GM21825 (cell line): ENCODE results near the gene ACKR4.
"Not testable (repeated sequence)": the region's sequence is repeated elsewhere in the genome, so short reads cannot be mapped to it uniquely, and the experiment has no call there.

Source experiments
- ATAC-seq: cut with Tn5 transposase; IDR thresholded peaks from one replicate; pipeline ENCODE4 v1.9.1; 2021; ENCODE audit warnings: mild to moderate bottlenecking, moderate library complexity; ENCODE audit not compliant: unreplicated experiment

ACKR4 gene

DNA sequence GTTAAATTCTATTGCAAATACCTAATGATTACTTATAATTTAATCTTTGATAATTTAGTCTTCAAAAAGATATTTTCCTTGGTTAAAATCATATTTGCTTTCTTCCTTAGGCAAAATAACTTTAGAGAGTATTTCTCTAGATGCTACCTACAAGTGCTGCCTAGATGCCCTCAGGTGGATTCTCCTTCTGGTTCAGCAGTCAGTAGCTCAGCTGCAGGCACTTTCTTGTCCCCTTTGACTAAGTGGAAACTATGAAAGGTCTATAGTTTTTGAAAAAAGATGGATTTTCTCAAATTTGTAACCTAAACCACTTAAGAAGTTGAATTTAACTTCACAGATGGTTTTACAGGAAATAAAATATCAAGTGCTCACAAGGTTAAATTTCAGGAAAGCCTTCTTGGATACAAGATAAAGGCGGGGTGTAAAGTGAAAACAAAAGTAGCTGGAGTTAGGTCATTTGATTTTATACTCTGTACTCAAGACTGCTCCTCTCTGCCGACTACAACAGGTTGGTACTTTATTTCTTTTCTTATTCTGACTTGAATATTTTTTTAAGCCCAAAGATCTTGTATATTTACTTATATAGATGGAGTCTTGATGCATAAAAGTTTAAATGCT, at the start of gene ACKR4:
TSS of gene ACKR4 (plus strand) at position 455 of the 618 bp plus-strand sequence. CDS start 3,128 bp downstream, outside the sequence.
- ATAC-seq, result no peak

DNA sequence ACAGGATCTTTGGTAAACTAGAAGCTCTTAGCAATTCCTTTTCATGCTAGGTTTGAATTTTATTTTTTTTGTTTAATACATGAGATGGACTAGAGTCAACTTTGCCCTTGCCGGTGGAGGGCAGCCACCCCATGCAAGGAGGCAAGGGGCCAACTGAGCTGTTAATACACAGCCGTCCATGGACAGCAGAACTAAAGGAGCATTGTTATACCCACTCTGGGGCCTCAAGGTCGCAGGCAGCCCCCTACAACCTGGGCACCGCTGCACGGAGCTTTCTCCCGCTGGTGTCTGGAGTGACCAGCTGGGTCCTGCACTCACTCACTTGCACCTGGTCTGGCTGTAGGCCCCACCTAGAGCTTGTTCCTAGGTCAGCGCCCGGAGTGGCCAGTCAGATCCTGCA, 47.9 kb upstream of the ACKR4 start:
- ATAC-seq, result no peak

GRCh38 chr3:132549890-132550578, 47.0 kb upstream of the ACKR4 start:
- peak; percentile 77 for ATAC-seq

- no peak for ATAC-seq
Observed at GRCh38 chr3:132550579-132551305, 46.3 kb upstream of the ACKR4 start.

GRCh38 chr3:132553826-132554225, 43.2 kb upstream of the ACKR4 start:
- no peak for ATAC-seq

DNA sequence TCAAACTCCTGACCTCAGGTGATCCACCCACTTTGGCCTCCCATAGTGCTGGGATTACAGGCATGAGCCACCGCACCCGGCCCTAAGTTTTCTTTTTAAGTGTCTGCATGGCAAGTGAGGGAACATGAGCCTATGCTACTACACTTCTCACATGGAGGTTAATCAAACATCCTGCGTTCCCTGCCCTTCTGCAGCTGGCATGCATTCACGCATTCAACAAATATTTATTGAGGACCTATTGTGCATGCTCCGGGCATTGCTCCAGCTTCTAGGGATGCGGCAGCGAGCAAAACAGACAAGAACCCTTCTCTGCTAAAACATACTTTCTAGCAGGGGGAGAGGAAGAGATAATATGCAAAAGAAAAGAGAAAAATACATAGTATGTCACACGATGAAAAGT, 42.6 kb upstream of the ACKR4 start:
- no peak for ATAC-seq

DNA sequence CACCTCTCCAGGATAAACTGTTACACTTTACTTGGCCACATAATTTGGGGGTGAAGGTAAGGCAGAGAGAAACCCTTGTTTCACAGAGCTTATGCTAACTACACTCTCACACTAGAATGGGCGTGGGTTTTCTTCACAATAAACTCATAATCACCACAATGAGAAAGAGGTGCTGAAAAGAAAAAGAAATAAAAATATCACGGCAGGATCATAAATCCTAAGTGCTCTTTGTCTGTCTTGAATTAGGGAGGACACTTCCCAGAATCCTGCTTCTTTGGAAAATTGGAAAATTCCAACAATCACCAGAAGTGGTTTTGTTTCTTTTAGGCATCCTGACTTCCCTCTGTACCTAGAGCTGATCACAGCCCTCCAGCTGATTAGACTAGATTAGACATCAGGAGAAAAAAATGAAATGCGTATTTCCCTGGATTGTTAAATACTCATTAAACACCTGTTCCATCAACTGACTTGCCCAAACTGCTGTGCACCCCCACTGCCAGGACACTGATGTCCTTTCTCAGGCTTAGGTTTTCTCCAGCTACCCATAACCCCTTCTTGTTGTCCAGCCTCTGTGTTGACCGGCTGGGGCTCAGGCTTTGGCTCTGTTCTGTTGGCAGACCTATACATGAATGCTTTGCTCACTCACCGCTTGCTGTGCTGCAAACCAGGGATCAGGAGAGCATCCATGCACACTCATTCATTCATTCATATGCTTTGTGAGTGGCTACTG, 41.6 kb upstream of the ACKR4 start:
- no peak for ATAC-seq

DNA sequence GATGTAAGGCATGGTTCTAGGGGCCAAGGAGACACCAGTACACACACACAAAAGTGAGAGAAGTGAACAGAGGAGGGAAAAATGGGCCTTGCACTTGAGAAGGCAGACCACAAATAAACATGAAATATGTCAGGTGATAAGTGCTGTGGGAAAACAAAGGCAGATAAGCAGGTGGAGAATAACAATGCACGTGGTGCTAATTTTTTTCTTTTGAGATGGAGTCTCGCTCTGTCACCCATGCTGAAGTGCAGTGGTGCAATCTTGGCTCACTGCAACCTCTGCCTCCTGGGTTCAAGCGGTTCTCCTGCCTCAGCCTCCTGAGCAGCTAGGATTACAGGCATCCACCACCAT, 41.1 kb upstream of the ACKR4 start:
- ATAC-seq, result not testable (repeated sequence)

GRCh38 chr3:132556508-132557159, 40.4 kb upstream of the ACKR4 start:
- no peak for ATAC-seq

GRCh38 chr3:132561003-132561402, 36.1 kb upstream of the ACKR4 start:
- ATAC-seq, result no peak

- ATAC-seq, result no peak
Observed at GRCh38 chr3:132563420-132564069, 33.5 kb upstream of the ACKR4 start.

GRCh38 chr3:132564070-132564465, 33.0 kb upstream of the ACKR4 start:
- no peak for ATAC-seq

DNA sequence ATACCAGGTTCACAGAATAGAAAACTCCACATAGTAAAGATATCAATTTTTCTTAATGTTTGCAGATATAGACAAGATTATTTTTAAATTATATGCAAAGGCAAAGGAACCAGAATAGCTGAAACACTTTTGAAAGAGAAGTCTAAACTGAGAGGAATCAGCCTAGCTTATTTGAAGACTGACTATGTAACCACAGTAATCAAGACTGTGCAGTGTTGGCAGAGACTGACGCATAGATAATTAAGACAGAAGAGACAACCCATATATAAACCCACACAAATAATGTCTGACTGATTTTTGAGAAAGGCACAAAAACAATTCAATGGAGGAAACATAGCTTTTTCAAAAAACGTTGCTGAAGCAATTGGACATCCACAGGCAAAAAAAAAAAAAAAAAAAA, 28.6 kb upstream of the ACKR4 start:
- ATAC-seq, result no peak

DNA sequence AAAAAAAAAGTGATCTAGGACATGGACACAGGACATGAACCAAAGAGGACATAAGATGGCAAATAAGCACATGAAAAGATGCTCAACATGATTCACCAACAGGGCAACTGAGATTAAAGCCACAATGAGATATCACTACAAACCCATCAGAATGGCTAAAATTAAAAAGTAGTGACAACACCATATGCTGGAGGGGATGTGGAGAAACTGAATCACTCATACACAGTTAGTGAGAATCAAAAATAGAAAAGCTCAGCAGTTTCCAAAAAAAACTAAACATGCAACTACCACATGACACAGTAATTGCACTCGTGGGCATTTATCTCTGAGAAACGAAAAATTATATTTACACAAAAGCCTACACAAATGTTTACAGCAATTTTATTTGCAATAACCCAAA, 27.9 kb upstream of the ACKR4 start:
- no peak for ATAC-seq

GRCh38 chr3:132569580-132569979, 27.5 kb upstream of the ACKR4 start:
- ATAC-seq, result no peak

DNA sequence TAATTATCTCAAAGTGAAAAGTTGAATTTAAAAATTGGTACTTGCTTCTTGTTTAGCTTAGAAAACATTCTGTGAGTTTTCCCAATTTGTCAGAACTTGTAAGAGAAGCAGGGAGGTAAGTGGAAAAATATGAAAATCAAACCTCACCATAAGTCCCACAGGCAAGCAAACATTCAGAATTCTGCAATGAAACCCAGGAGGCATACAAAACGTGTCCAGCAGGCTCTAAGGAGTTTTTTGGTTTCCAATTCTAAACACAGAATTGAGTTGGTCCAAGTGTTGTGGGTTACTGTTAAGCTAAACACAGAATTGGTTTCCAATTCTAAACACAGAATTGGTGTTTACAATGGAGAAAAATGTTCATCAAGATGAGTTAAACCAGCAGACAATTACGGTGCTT, 27.1 kb upstream of the ACKR4 start:
- no peak for ATAC-seq

DNA sequence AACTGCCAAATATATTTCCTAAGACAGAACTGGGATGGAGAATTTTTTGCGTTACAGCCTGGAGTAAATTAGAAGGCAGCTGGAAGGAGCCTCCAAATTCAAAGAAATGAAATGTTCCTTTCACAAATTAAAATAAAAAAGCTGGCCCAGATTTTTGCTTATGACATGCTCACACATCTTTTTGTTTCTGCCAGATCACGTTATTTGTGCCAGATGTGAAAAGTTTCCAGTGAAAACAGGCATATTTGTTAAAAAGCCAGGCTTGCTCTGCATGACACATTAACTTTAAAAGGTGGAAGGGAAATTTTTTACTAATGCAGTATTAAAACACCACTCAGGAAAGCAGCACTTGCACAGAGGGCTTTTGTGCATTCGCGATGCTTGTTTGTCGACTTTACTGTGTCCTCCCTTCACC, 23.3 kb upstream of the ACKR4 start:
- no peak for ATAC-seq

DNA sequence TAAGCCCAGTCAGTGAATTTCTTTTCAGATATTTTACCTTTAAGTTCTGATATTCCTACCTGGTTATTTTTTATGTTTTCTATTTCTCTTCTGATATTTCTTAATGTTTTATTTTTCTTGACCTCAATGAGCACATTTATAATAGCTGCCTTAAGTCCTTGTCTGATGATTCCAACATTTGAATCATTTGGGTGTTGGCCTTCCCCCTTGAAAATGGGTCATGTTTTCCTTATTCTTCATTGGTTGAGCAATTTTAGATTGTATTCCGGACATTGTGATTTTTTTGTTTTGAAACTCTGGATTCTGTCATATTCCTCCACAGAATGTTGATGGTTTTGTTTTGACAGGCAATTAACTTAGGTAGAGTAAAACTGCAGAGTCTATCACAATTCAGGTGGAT, 9.7 kb upstream of the ACKR4 start:
- no peak for ATAC-seq

- ATAC-seq, result no peak
Observed at GRCh38 chr3:132592216-132592615, 4.9 kb upstream of the ACKR4 start.

DNA sequence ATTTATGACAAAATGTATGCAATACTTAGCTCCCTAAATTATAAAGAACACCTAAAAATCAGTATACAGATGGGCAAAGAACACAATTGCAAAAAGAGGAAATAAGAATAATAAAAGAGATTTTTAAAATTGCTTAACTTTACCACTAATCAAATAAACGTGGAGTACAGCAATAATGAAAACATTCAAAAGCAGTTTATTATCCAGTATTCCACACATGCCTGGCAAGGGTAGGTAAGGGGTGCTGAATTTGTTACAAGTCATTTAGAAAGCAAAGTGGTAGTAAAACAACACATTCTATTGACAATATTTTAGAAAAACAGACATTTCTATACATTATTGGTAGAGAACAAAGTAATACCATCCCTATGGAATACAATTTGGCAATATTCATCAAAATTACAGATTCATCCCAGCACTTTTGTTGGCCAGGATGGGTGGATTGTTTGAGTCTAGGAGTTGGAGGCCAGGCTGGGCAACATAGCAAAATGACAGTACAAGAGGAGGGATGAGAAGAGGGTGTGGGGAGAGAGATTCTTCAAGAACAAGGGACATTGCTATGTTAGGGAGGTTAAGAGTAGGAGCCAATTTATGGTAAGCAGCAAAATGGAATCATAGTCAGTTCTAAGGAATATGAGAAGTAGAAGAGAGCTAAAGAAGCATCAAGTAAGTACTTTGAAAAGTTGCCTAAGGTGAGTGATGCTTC, 3.7 kb upstream of the ACKR4 start:
- ATAC-seq, result no peak
